ENCODE data around the gene EXOC3L4. TPM values are rescaled to one million over a fixed set of nuclear protein-coding genes. Genes with fewer than 3 reads are reported as not detected.

The EXOC3L4 gene
- total and polyA plus RNA-seq, 2 donors (not counting 3 experiments of a cell fraction or from before 2014, with no cell fraction given), result not detected

GRCh38 chr14:103091883-103092222, 2.7 kb upstream of the EXOC3L4 start:
- H3K4me3 ChIP-seq (replicated peaks in 1 of 3; ENCODE audit: insufficient read depth in 1 of 3, low read depth in 1 of 3, low read length in 3 of 3), result no peak overlapping the region
- H3K4me2 ChIP-seq (ENCODE audit: insufficient read depth, low read length), result no peak overlapping the region
- TF ChIP-seq MAX (IDR thresholded peaks at IDR 0.05; ENCODE audit: insufficient read depth, insufficient read length), result no peak
- DNase-seq (ENCODE audit: low read depth, low spot score) (no peak), FAIRE-seq (no peak)
- peaks cover 4% of the 10 kb centered on the region for H3K4me1 ChIP-seq (ENCODE audit: control insufficient read depth, extremely low read depth, insufficient read depth, low read length)
- H3K79me2 ChIP-seq (ENCODE audit: control insufficient read depth, insufficient read depth, low read length), result no peaks in the 10 kb centered on the region
- ChIA-PET POLR2A (no interaction called here), CTCF (interaction anchor here (1.7 kb wide), 1 partner anchor 13 kb away, joined by 5 read pairs; no protein-coding TSS in a partner anchor)
- H3K36me3 ChIP-seq (ENCODE audit: control insufficient read depth in 2 of 2, extremely low read depth in 1 of 2, insufficient read depth in 2 of 2, low read length in 2 of 2), result no peaks in the 10 kb centered on the region
- dilution Hi-C loops (cut with MboI; ENCODE audit: extremely low pct_ligation_motif_present, low sequenced_read_pairs), result no loop called here
- no peak overlapping the region for H3K27ac ChIP-seq (ENCODE audit: insufficient read depth, low read depth, low read length)
- H3K9ac ChIP-seq (replicated peaks; ENCODE audit: extremely low read depth, insufficient read depth, low read length), result no peak overlapping the region
- no peaks in the 10 kb centered on the region for H3K9me3 ChIP-seq (replicated peaks; ENCODE audit: control insufficient read depth, insufficient read depth, low read length)
- H3K27me3 ChIP-seq (ENCODE audit: control insufficient read depth in 2 of 2, insufficient read depth in 2 of 2, low read length in 2 of 2), result no peaks in the 10 kb centered on the region
- peak overlapping the region; percentile 89 for H2AFZ ChIP-seq (ENCODE audit: low read depth, low read length)
- no peaks in the 10 kb centered on the region for H3K9me1 ChIP-seq (replicated peaks; ENCODE audit: control insufficient read depth, extremely low read depth, insufficient read depth, low read length)
- intact Hi-C loops (cut with micrococcal nuclease), result loop anchor here (1.0 kb wide), 1 partner anchor 17 kb away; no protein-coding TSS in a partner anchor
- no peaks in the 10 kb centered on the region for H4K20me1 ChIP-seq (replicated peaks; ENCODE audit: control insufficient read depth, extremely low read depth, insufficient read depth, low read length)
- BruUV-seq (replicated peaks), result no TSS peak

- no peaks in the 10 kb centered on the region for H3K9me1 ChIP-seq (replicated peaks; ENCODE audit: control insufficient read depth, extremely low read depth, insufficient read depth, low read length)
- DNase-seq (ENCODE audit: low read depth, low spot score) (no peak), FAIRE-seq (no peak)
- H3K36me3 ChIP-seq (ENCODE audit: control insufficient read depth in 2 of 2, extremely low read depth in 1 of 2, insufficient read depth in 2 of 2, low read length in 2 of 2), result no peaks in the 10 kb centered on the region
- no peaks in the 10 kb centered on the region for H3K9me3 ChIP-seq (replicated peaks; ENCODE audit: control insufficient read depth, insufficient read depth, low read length)
- BruUV-seq (replicated peaks), result no TSS peak
- no peaks in the 10 kb centered on the region for H4K20me1 ChIP-seq (replicated peaks; ENCODE audit: control insufficient read depth, extremely low read depth, insufficient read depth, low read length)
- H3K79me2 ChIP-seq (ENCODE audit: control insufficient read depth, insufficient read depth, low read length), result no peaks in the 10 kb centered on the region
- dilution Hi-C loops (cut with MboI; ENCODE audit: extremely low pct_ligation_motif_present, low sequenced_read_pairs) (no loop called here), intact Hi-C loops (cut with micrococcal nuclease) (no loop called here)
- H3K27me3 ChIP-seq (ENCODE audit: control insufficient read depth in 2 of 2, insufficient read depth in 2 of 2, low read length in 2 of 2), result no peaks in the 10 kb centered on the region
- no peak overlapping the region for H3K9ac ChIP-seq (replicated peaks; ENCODE audit: extremely low read depth, insufficient read depth, low read length)
- no peak overlapping the region for H2AFZ ChIP-seq (ENCODE audit: low read depth, low read length)
- ChIA-PET CTCF (interaction anchor here (0.5 to 3.9 kb wide), 2 partner anchors 11 to 47 kb away, joined by 3 to 67 read pairs; no protein-coding TSS in a partner anchor), POLR2A (no interaction called here)
- no peak overlapping the region for H3K4me3 ChIP-seq (replicated peaks in 1 of 3; ENCODE audit: insufficient read depth in 1 of 3, low read depth in 1 of 3, low read length in 3 of 3)
- H3K4me2 ChIP-seq (ENCODE audit: insufficient read depth, low read length), result no peak overlapping the region
- TF ChIP-seq POLR2AphosphoS5 (IDR thresholded peaks at IDR 0.05; ENCODE audit: insufficient read depth, low read depth, low read length), result no peak
- no peak for TF ChIP-seq EZH2 (IDR thresholded peaks at IDR 0.05; ENCODE audit: borderline replicate concordance, low read depth, low read length, severe bottlenecking)
- no peak for TF ChIP-seq JUN (IDR thresholded peaks at IDR 0.05; ENCODE audit: borderline replicate concordance, insufficient read depth, insufficient read length, low read depth)
- no peak for TF ChIP-seq FOS (IDR thresholded peaks at IDR 0.05; ENCODE audit: borderline replicate concordance, insufficient read depth, low read length)
- TF ChIP-seq MAX (IDR thresholded peaks at IDR 0.05; ENCODE audit: insufficient read depth, insufficient read length), result no peak
- TF ChIP-seq, protein P1, sequence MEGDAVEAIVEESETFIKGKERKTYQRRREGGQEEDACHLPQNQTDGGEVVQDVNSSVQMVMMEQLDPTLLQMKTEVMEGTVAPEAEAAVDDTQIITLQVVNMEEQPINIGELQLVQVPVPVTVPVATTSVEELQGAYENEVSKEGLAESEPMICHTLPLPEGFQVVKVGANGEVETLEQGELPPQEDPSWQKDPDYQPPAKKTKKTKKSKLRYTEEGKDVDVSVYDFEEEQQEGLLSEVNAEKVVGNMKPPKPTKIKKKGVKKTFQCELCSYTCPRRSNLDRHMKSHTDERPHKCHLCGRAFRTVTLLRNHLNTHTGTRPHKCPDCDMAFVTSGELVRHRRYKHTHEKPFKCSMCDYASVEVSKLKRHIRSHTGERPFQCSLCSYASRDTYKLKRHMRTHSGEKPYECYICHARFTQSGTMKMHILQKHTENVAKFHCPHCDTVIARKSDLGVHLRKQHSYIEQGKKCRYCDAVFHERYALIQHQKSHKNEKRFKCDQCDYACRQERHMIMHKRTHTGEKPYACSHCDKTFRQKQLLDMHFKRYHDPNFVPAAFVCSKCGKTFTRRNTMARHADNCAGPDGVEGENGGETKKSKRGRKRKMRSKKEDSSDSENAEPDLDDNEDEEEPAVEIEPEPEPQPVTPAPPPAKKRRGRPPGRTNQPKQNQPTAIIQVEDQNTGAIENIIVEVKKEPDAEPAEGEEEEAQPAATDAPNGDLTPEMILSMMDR (IDR thresholded peaks at IDR 0.05; ENCODE audit: extremely low read depth in 1 of 2, insufficient read depth in 1 of 2, low read depth in 1 of 2, low read length in 2 of 2), result no peak
- no peak for TF ChIP-seq MYC (IDR thresholded peaks at IDR 0.05; ENCODE audit: low read depth, low read length)
- no peak for TF ChIP-seq GATA2 (IDR thresholded peaks at IDR 0.05; ENCODE audit: insufficient read depth, insufficient read length, low read depth, low read length)
- no peak for TF ChIP-seq POLR2A (IDR thresholded peaks at IDR 0.05; ENCODE audit: low read depth, low read length)
- H3K4me1 ChIP-seq (ENCODE audit: control insufficient read depth, extremely low read depth, insufficient read depth, low read length), result peaks cover 4% of the 10 kb centered on the region
- no peak overlapping the region for H3K27ac ChIP-seq (ENCODE audit: insufficient read depth, low read depth, low read length)
Measured at GRCh38 chr14:103093856-103094405, 594 bp upstream of the EXOC3L4 start.
